Neural cell (in vitro differentiated cells): ENCODE measurements around the gene ALDH1B1.

Source experiments
- EP300 ChIP-seq: fragments of 450-650 bp; conservative IDR thresholded peaks from 2 replicates; pipeline ENCODE4 v1.6.1; 2014; ENCODE audit warnings: antibody characterized with exemption, mild to moderate bottlenecking, moderate library complexity; ENCODE audit not compliant: poor library complexity, severe bottlenecking
- POLR2AphosphoS5 ChIP-seq: IDR thresholded peaks from 2 replicates; pipeline ENCODE4 v1.6.1; 2012
- RAD21 ChIP-seq: fragments of 450-650 bp; conservative IDR thresholded peaks from 2 replicates; pipeline ENCODE4 v1.6.1; 2014; ENCODE audit warnings: antibody characterized with exemption, mild to moderate bottlenecking, moderate library complexity
- TF ChIP-seq, protein P1 (sequence below): fragments of 450-650 bp; IDR thresholded peaks from 2 replicates; pipeline ENCODE4 v1.5.1; 2014; ENCODE audit warnings: antibody characterized with exemption, mild to moderate bottlenecking, moderate library complexity; ENCODE audit not compliant: poor library complexity, severe bottlenecking

GRCh38 chr9:38346811-38347210, 45.7 kb upstream of the ALDH1B1 start:
- TF ChIP-seq, protein P1, sequence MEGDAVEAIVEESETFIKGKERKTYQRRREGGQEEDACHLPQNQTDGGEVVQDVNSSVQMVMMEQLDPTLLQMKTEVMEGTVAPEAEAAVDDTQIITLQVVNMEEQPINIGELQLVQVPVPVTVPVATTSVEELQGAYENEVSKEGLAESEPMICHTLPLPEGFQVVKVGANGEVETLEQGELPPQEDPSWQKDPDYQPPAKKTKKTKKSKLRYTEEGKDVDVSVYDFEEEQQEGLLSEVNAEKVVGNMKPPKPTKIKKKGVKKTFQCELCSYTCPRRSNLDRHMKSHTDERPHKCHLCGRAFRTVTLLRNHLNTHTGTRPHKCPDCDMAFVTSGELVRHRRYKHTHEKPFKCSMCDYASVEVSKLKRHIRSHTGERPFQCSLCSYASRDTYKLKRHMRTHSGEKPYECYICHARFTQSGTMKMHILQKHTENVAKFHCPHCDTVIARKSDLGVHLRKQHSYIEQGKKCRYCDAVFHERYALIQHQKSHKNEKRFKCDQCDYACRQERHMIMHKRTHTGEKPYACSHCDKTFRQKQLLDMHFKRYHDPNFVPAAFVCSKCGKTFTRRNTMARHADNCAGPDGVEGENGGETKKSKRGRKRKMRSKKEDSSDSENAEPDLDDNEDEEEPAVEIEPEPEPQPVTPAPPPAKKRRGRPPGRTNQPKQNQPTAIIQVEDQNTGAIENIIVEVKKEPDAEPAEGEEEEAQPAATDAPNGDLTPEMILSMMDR = no peak
- TF ChIP-seq RAD21 = no peak
- no peak for TF ChIP-seq EP300
- no peak for TF ChIP-seq POLR2AphosphoS5
